ENCODE data around the gene SAMD4A. TPM values are rescaled to one million over a fixed set of nuclear protein-coding genes. Genes with fewer than 3 reads are reported as not detected.
A peak's percentile ranks its signal among the peaks of the same experiment; 100 is the strongest.

Gene SAMD4A
- total and polyA plus RNA-seq, 2 donors (not counting 1 experiment from before 2014, with no cell fraction given): 9.3 to 39.8 TPM

GRCh38 chr14:54713379-54713778, 146.5 kb downstream of the SAMD4A start:
- Histone ChIP-seq H3K4me3 (replicated peaks in 1 of 4; ENCODE audit: control extremely low read depth in 1 of 4, insufficient read depth in 1 of 4, low read depth in 3 of 4, low read length in 4 of 4) (no peak overlapping the region), H3K9me3 (ENCODE audit: control insufficient read depth, insufficient read depth, low read depth, low read length) (no peaks in the 10 kb centered on the region), H3K79me2 (ENCODE audit: control insufficient read depth, insufficient read depth, low read length) (peaks cover 62% of the 10 kb centered on the region), H2AFZ (ENCODE audit: low read length) (no peak overlapping the region), H3K27ac (ENCODE audit: insufficient read depth, low read length) (peak overlapping the region; percentile 63), H3K27me3 (ENCODE audit: control insufficient read depth, insufficient read depth, low read length) (no peaks in the 10 kb centered on the region), H4K20me1 (ENCODE audit: control insufficient read depth, extremely low read depth, insufficient read depth, low read length) (no peaks in the 10 kb centered on the region), H3K36me3 (ENCODE audit: control insufficient read depth, insufficient read depth, low read length) (no peaks in the 10 kb centered on the region), H3K4me2 (ENCODE audit: extremely low read depth, insufficient read depth, low read length) (no peak overlapping the region), H3K4me1 (ENCODE audit: control insufficient read depth, extremely low read depth, insufficient read depth, low read length) (peaks cover 17% of the 10 kb centered on the region), H3K9ac (ENCODE audit: insufficient read depth, low read length) (no peak overlapping the region)
- no peak for TF ChIP-seq CTCF (conservative IDR thresholded peaks at IDR 0.05 in 1 of 2, IDR thresholded peaks at IDR 0.05 in 1 of 2; ENCODE audit: low read depth in 1 of 2, low read length in 2 of 2)
- no peak for TF ChIP-seq EZH2 (IDR thresholded peaks at IDR 0.05; ENCODE audit: low read length, missing control alignments)
- DNase-seq (ENCODE audit: low read depth in 2 of 2): peak; percentile 30 to 83

GRCh38 chr14:54715239-54715638, 148.3 kb downstream of the SAMD4A start:
- H2AFZ ChIP-seq (ENCODE audit: low read length): no peak overlapping the region
- H3K27ac ChIP-seq (ENCODE audit: insufficient read depth, low read length): no peak overlapping the region
- no peak overlapping the region for H3K4me3 ChIP-seq (replicated peaks in 1 of 4; ENCODE audit: control extremely low read depth in 1 of 4, insufficient read depth in 1 of 4, low read depth in 3 of 4, low read length in 4 of 4)
- H3K9ac ChIP-seq (ENCODE audit: insufficient read depth, low read length): no peak overlapping the region
- peaks cover 72% of the 10 kb centered on the region for H3K79me2 ChIP-seq (ENCODE audit: control insufficient read depth, insufficient read depth, low read length)
- TF ChIP-seq EZH2 (IDR thresholded peaks at IDR 0.05; ENCODE audit: low read length, missing control alignments): no peak
- TF ChIP-seq CTCF (conservative IDR thresholded peaks at IDR 0.05 in 1 of 2, IDR thresholded peaks at IDR 0.05 in 1 of 2; ENCODE audit: low read depth in 1 of 2, low read length in 2 of 2): peak; percentile 14 to 25
- peak; percentile 36 to 37 for DNase-seq (ENCODE audit: low read depth in 2 of 2)
- H3K4me1 ChIP-seq (ENCODE audit: control insufficient read depth, extremely low read depth, insufficient read depth, low read length): peaks cover 22% of the 10 kb centered on the region
- no peaks in the 10 kb centered on the region for H4K20me1 ChIP-seq (ENCODE audit: control insufficient read depth, extremely low read depth, insufficient read depth, low read length)
- H3K4me2 ChIP-seq (ENCODE audit: extremely low read depth, insufficient read depth, low read length): no peak overlapping the region
- H3K36me3 ChIP-seq (ENCODE audit: control insufficient read depth, insufficient read depth, low read length): no peaks in the 10 kb centered on the region
- H3K9me3 ChIP-seq (ENCODE audit: control insufficient read depth, insufficient read depth, low read depth, low read length): no peaks in the 10 kb centered on the region
- no peaks in the 10 kb centered on the region for H3K27me3 ChIP-seq (ENCODE audit: control insufficient read depth, insufficient read depth, low read length)

GRCh38 chr14:54715811-54716210, 148.9 kb downstream of the SAMD4A start:
- H3K4me1 ChIP-seq (ENCODE audit: control insufficient read depth, extremely low read depth, insufficient read depth, low read length): peaks cover 22% of the 10 kb centered on the region
- TF ChIP-seq CTCF (conservative IDR thresholded peaks at IDR 0.05 in 1 of 2, IDR thresholded peaks at IDR 0.05 in 1 of 2; ENCODE audit: low read depth in 1 of 2, low read length in 2 of 2) (no peak), EZH2 (IDR thresholded peaks at IDR 0.05; ENCODE audit: low read length, missing control alignments) (no peak)
- no peak overlapping the region for H3K9ac ChIP-seq (ENCODE audit: insufficient read depth, low read length)
- no peaks in the 10 kb centered on the region for H3K9me3 ChIP-seq (ENCODE audit: control insufficient read depth, insufficient read depth, low read depth, low read length)
- no peak overlapping the region for H3K4me2 ChIP-seq (ENCODE audit: extremely low read depth, insufficient read depth, low read length)
- no peak overlapping the region for H3K4me3 ChIP-seq (replicated peaks in 1 of 4; ENCODE audit: control extremely low read depth in 1 of 4, insufficient read depth in 1 of 4, low read depth in 3 of 4, low read length in 4 of 4)
- H3K27me3 ChIP-seq (ENCODE audit: control insufficient read depth, insufficient read depth, low read length): no peaks in the 10 kb centered on the region
- no peaks in the 10 kb centered on the region for H3K36me3 ChIP-seq (ENCODE audit: control insufficient read depth, insufficient read depth, low read length)
- peaks cover 72% of the 10 kb centered on the region for H3K79me2 ChIP-seq (ENCODE audit: control insufficient read depth, insufficient read depth, low read length)
- no peaks in the 10 kb centered on the region for H4K20me1 ChIP-seq (ENCODE audit: control insufficient read depth, extremely low read depth, insufficient read depth, low read length)
- H3K27ac ChIP-seq (ENCODE audit: insufficient read depth, low read length): no peak overlapping the region
- no peak overlapping the region for H2AFZ ChIP-seq (ENCODE audit: low read length)
- DNase-seq (ENCODE audit: low read depth in 2 of 2): peak in 1 of 2 donors; percentile 88

All from fibroblast of lung (primary cell).